Measurements from ENCODE around the gene HMGB2. TPM values are rescaled to one million over a fixed set of nuclear protein-coding genes. Genes with fewer than 3 reads are reported as not detected.

Gene HMGB2
- total and polyA plus RNA-seq, 2 of the 8 experiments (the other 6 are each of a cell fraction or from before 2014, with no cell fraction given), result 54.7 to 218 TPM

DNA sequence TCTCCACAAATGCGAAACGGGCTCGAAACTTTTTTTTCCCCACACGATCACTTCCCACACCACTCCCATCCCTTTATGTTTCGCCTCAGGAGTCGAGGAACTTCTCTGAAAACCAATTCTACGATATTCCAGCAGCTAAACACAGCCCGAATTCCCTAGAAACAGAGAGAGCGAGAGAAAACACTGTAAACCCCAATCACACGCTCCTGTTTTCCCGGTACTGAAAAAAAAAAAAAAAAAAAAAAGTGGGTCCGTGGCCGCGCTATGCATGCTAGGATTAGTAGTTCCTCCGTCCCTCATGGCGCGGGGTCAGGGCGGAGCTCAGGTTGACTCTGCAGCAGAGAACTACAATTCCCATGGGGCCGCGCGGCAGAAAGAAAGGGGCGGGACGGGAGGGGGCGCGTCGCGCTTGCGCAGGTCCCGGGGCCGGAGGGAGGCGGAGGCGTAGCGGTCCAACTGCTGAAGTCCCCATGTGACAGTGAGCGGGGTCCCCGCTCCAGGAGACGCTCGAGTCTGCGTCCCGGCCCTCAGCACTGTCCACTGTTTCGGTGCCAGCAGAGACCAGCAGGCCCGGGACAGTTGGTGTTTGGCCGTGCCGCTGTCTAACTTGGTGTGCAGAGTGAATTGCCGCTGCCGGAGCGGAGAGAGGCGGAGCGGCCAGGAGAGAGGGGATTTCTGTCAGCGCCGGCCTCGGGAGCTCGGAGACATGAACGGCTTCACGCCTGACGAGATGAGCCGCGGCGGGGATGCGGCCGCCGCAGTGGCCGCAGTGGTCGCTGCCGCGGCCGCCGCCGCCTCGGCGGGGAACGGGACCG is 36.5 kb upstream of the HMGB2 start, which contains the start of gene SAP30:
Gene SAP30, plus strand, starts transcription at position 478 of the 815 bp plus-strand sequence. Its CDS starts 229 bp downstream, at position 707.
- Histone ChIP-seq H3K27me3 (replicated peaks in 1 of 4; ENCODE audit: control insufficient read depth in 3 of 4, extremely low read depth in 1 of 4, insufficient read depth in 3 of 4, low read length in 3 of 4) (no peaks in the 10 kb centered on the region), H2BK12ac (ENCODE audit: low read depth, low read length) (peak within 1 kb of the TSS; percentile 77), H2BK15ac (ENCODE audit: low read length) (no peak within 1 kb of the TSS), H3K79me1 (ENCODE audit: low read depth, low read length) (no peaks in the 10 kb centered on the region), H4K5ac (ENCODE audit: insufficient read length, low read depth, low read length) (peak within 1 kb of the TSS; percentile 15), H3K18ac (ENCODE audit: extremely low read depth, low read length) (peak within 1 kb of the TSS; percentile 89; the same call in 1 of the 2 replicates), H2AFZ (ENCODE audit: low read length) (peak within 1 kb of the TSS; percentile 99), H3K56ac (replicated peaks; ENCODE audit: insufficient read length, low read depth, low read length) (peak within 1 kb of the TSS; percentile 27), H3K4me3 (ENCODE audit: extremely low read depth in 1 of 4, insufficient read depth in 2 of 4, low read depth in 3 of 4, low read length in 4 of 4) (peak within 1 kb of the TSS; percentile 68 to 90 (median 88)), H3K4me2 (ENCODE audit: insufficient read depth in 1 of 2, low read depth in 2 of 2, low read length in 2 of 2) (peak within 1 kb of the TSS; percentile 97 to 98), H3K9ac (replicated peaks in 1 of 4; ENCODE audit: extremely low read depth in 1 of 4, low read depth in 3 of 4, low read length in 3 of 4) (peak within 1 kb of the TSS; percentile 67 to 76 (median 71)), H3K27ac (ENCODE audit: low read depth, low read length) (0 out of 2 replicates have a peak within 1 kb of the TSS, but pooled peaks have one; percentile 30), H3K4ac (replicated peaks; ENCODE audit: insufficient read length, low read depth, low read length) (no peak within 1 kb of the TSS), H2AK5ac (ENCODE audit: low read depth, low read length) (no peak within 1 kb of the TSS), H2BK5ac (ENCODE audit: low read depth, low read length) (no peak within 1 kb of the TSS), H2BK20ac (ENCODE audit: low read length) (no peak within 1 kb of the TSS), H4K8ac (ENCODE audit: extremely low read depth, insufficient read depth, low read length) (peak within 1 kb of the TSS; percentile 87), H3K36me3 (ENCODE audit: control insufficient read depth in 2 of 4, insufficient read depth in 4 of 4, low read length in 3 of 4) (peaks cover 0 to 4% (median 0%) of the 10 kb centered on the region in 4 experiments; a peak in 1 of 8 replicates), H3K79me2 (ENCODE audit: control insufficient read depth in 1 of 2, insufficient read depth in 2 of 2, low read length in 2 of 2) (peaks cover 0 to 11% of the 10 kb centered on the region in 2 experiments; a peak in 2 of 4 replicates), H2BK120ac (replicated peaks; ENCODE audit: low read depth, low read length) (no peak within 1 kb of the TSS), H3K4me1 (replicated peaks in 1 of 4; ENCODE audit: control insufficient read depth in 3 of 4, insufficient read depth in 4 of 4, low read length in 3 of 4) (no peaks in the 10 kb centered on the region; a peak in 1 of 7 replicates), H4K91ac (replicated peaks; ENCODE audit: insufficient read length, low read length) (peak within 1 kb of the TSS; percentile 20), H3K14ac (ENCODE audit: insufficient read length) (no peak within 1 kb of the TSS), H3K9me3 (ENCODE audit: insufficient read depth in 2 of 2, low read depth in 1 of 2, low read length in 1 of 2) (no peaks in the 10 kb centered on the region), H3K23ac (ENCODE audit: insufficient read length) (no peak within 1 kb of the TSS), H3K23me2 (ENCODE audit: low read depth, low read length) (peaks cover 11% of the 10 kb centered on the region), H4K20me1 (replicated peaks in 1 of 2; ENCODE audit: control insufficient read depth in 1 of 2, insufficient read depth in 2 of 2, low read length in 2 of 2) (no peaks in the 10 kb centered on the region)
- ChIA-PET CTCF (ENCODE audit: partially characterized antibody) (interaction anchor here (0.6 to 3.3 kb wide), 8 partner anchors 10 to 382 kb away, joined by 3 to 12 read pairs (median 6); partner anchors contain the start of gene HMGB2), POLR2A (ENCODE audit: partially characterized antibody) (interaction anchor here (1.5 to 6.6 kb wide), 4 partner anchors 13 to 39 kb away, joined by 4 to 123 read pairs (median 4); partner anchors contain the start of gene HMGB2)
- WGBS, 2 experiments (ENCODE audit: extremely low coverage in 1 of 2, insufficient coverage in 1 of 2, insufficient read length in 1 of 2, insufficient replicate concordance in 2 of 2, low coverage in 1 of 2, low lambda C conversion rate in 2 of 2, missing lambda C conversion rate in 1 of 2), result 2% methylated on average over 38 of the region's 72 CpGs; no CpG with 5 or more reads in 1 of the 2 experiments
- FAIRE-seq, result peak; percentile 87
- DNase-seq (ENCODE audit: low read depth in 1 of 2, low spot score in 2 of 2), result peak; percentile 90 to 94
- no peak for TF ChIP-seq RAD21 (IDR thresholded peaks at IDR 0.05 in 1 of 2, conservative IDR thresholded peaks at IDR 0.05 in 1 of 2; ENCODE audit: low read depth in 2 of 2, low read length in 2 of 2)
- TF ChIP-seq TBP (IDR thresholded peaks at IDR 0.05; ENCODE audit: low read depth, low read length), result peak; percentile 66; the same call in 1 of the 2 replicates
- TF ChIP-seq NRF1 (IDR thresholded peaks at IDR 0.05; ENCODE audit: low read depth, low read length), result peak; percentile 84
- peak; percentile 10; the same call in 1 of the 2 replicates for TF ChIP-seq EGR1 (IDR thresholded peaks at IDR 0.05; ENCODE audit: borderline replicate concordance, low read depth, low read length)
- TF ChIP-seq POU5F1 (IDR thresholded peaks at IDR 0.05; ENCODE audit: low read depth, low read length), result no peak
- TF ChIP-seq YY1 (IDR thresholded peaks at IDR 0.05; ENCODE audit: low read depth, low read length), result peak; percentile 79
- TF ChIP-seq PHF8 (conservative IDR thresholded peaks at IDR 0.05; ENCODE audit: low read depth, low read length), result peak; percentile 60
- TF ChIP-seq CREB1 (IDR thresholded peaks at IDR 0.05), result peak; percentile 75
- no peak for TF ChIP-seq GABPA (IDR thresholded peaks at IDR 0.05; ENCODE audit: borderline replicate concordance, insufficient read depth, low read length)
- peak in 1 of 2 experiments; percentile 93; a peak in 2 of 4 replicates for TF ChIP-seq HDAC2 (IDR thresholded peaks at IDR 0.05; ENCODE audit: borderline replicate concordance in 1 of 2, low read depth in 2 of 2, low read length in 2 of 2)
- peak; percentile 66 to 73 for TF ChIP-seq POLR2A (IDR thresholded peaks at IDR 0.05; ENCODE audit: control extremely low read depth in 1 of 2, low read depth in 2 of 2, low read length in 2 of 2)
